ENCODE data around the gene ACVRL1.

The ACVRL1 gene

DNA sequence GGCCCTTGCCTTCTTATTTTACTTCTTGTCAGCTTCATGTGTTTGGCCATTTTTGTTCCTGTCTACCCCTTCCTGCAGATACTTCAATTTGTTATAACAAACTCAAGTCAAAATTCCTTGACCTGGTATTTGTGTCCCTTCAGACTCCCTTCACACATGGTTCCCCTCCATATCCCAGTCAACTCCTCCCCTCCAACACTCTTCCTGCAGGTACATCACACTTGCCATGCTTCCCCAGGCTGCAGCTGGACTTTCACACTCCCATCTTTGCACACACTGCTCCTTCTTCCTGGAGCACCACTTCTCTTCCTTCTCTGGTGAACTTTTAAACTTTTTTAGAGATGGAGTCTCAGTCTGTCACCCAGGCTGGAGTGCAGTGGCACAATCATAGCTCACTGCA is 39.9 kb upstream of the ACVRL1 start:
- H3K4me2 ChIP-seq (ENCODE audit: low read depth, low read length) = no peak overlapping the region
- H3K9ac ChIP-seq (ENCODE audit: low read length) = no peak overlapping the region
- no peak overlapping the region for H3K27ac ChIP-seq (ENCODE audit: low read length)
- no peak for DNase-seq
- no peaks in the 10 kb centered on the region for H3K9me3 ChIP-seq (replicated peaks; ENCODE audit: insufficient read depth, low read length)
- H3K4me3 ChIP-seq (ENCODE audit: low read length) = no peak overlapping the region
- H3K4me1 ChIP-seq (ENCODE audit: low read length) = no peaks in the 10 kb centered on the region
- H4K20me1 ChIP-seq (ENCODE audit: insufficient read depth, low read length) = no peaks in the 10 kb centered on the region
- H3K79me2 ChIP-seq (ENCODE audit: low read length) = no peaks in the 10 kb centered on the region
- no peaks in the 10 kb centered on the region for H3K9me2 ChIP-seq (replicated peaks; ENCODE audit: insufficient read depth, low read length)
- no peaks in the 10 kb centered on the region for H3F3A ChIP-seq (ENCODE audit: insufficient read depth, low read length)
- TF ChIP-seq EZH2phosphoT487 (IDR thresholded peaks at IDR 0.05; ENCODE audit: low read length) (no peak), EZH2 (optimal IDR thresholded peaks at IDR 0.05; ENCODE audit: low read depth, low read length) (no peak)
- TF ChIP-seq, protein P1, sequence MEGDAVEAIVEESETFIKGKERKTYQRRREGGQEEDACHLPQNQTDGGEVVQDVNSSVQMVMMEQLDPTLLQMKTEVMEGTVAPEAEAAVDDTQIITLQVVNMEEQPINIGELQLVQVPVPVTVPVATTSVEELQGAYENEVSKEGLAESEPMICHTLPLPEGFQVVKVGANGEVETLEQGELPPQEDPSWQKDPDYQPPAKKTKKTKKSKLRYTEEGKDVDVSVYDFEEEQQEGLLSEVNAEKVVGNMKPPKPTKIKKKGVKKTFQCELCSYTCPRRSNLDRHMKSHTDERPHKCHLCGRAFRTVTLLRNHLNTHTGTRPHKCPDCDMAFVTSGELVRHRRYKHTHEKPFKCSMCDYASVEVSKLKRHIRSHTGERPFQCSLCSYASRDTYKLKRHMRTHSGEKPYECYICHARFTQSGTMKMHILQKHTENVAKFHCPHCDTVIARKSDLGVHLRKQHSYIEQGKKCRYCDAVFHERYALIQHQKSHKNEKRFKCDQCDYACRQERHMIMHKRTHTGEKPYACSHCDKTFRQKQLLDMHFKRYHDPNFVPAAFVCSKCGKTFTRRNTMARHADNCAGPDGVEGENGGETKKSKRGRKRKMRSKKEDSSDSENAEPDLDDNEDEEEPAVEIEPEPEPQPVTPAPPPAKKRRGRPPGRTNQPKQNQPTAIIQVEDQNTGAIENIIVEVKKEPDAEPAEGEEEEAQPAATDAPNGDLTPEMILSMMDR (IDR thresholded peaks at IDR 0.05; ENCODE audit: low read length) = no peak
- no peaks in the 10 kb centered on the region for H3K36me3 ChIP-seq (replicated peaks; ENCODE audit: insufficient read depth, low read length)
- H3K27me3 ChIP-seq (replicated peaks; ENCODE audit: insufficient read depth, low read length) = peaks cover 63% of the 10 kb centered on the region
- H2AFZ ChIP-seq (ENCODE audit: low read length) = no peak overlapping the region

DNA sequence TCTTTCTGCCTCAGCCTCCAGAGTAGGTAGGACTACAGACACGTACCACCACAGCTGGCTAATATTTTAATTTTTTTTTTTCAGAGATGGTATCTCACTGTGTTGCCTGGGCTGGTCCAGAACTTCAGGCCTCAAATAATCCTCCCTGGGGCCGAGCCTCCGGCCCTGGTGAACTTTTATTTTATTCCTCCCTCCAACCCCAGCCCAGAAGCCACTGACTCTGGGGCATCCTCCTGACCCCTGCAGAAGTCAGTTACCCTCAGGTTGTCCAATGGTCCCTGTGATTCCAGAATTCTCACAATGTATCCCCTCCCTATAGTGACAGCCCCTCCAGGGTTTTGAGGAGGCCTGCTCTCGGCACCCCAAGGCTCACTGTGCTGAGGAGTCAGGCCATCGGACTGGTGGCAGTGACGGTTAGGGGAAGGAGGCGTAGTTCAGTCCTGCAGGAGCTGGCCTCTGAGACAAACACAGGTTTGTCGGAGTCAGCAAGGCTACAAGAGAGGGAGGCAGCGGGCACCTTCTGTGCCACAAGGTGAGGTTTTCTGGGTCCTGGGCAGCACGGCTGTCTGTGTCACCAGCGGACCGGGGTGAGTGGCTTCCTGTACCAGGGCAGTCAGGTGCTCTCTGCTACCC is 39.4 kb upstream of the ACVRL1 start:
- Histone ChIP-seq H3K79me2 (ENCODE audit: low read length) (no peaks in the 10 kb centered on the region), H3K4me3 (ENCODE audit: low read length) (no peak overlapping the region), H2AFZ (ENCODE audit: low read length) (no peak overlapping the region), H3K9ac (ENCODE audit: low read length) (no peak overlapping the region), H3K9me3 (replicated peaks; ENCODE audit: insufficient read depth, low read length) (no peaks in the 10 kb centered on the region), H3K4me1 (ENCODE audit: low read length) (no peaks in the 10 kb centered on the region), H3K4me2 (ENCODE audit: low read depth, low read length) (no peak overlapping the region), H3F3A (ENCODE audit: insufficient read depth, low read length) (no peaks in the 10 kb centered on the region), H3K27ac (ENCODE audit: low read length) (no peak overlapping the region), H3K9me2 (replicated peaks; ENCODE audit: insufficient read depth, low read length) (no peaks in the 10 kb centered on the region), H4K20me1 (ENCODE audit: insufficient read depth, low read length) (no peaks in the 10 kb centered on the region), H3K36me3 (replicated peaks; ENCODE audit: insufficient read depth, low read length) (no peaks in the 10 kb centered on the region), H3K27me3 (replicated peaks; ENCODE audit: insufficient read depth, low read length) (peaks cover 58% of the 10 kb centered on the region)
- DNase-seq = no peak
- TF ChIP-seq EZH2phosphoT487 (IDR thresholded peaks at IDR 0.05; ENCODE audit: low read length) = no peak
- TF ChIP-seq EZH2 (optimal IDR thresholded peaks at IDR 0.05; ENCODE audit: low read depth, low read length) = no peak
- TF ChIP-seq, protein P1 (IDR thresholded peaks at IDR 0.05; ENCODE audit: low read length) = no peak

DNA sequence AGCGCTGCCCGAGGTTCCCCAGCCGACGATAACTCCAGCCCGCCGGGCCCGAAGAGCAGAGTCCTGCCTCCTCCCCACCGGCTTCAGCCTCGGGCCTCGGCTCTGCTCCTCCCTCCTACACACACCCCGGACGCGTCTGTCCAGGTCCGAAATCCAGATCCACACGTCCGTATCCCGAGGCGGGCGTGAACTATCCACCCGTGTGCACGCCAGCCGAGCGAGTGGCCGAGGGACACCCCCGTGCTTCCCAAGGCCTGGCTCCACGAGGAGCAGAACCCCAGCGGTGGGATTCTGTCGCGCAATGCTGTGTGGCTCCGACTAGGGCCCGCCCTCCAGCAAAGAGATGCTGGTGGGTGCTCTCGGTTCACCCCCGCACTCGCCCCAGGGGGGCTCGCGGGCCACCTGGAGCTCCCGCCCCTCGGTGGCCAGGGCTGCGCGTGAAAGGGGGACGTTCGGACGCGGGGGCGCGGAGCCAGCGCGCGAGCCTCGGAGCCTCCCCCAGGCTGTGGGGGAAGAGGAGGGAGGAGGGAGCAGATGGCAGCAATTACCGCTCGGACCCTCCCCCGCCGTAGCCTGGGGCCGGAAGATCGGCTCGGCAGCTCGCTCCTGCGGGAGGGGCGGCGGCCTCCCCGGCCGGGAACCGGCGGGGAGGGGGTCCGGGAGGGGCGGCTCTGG is 38.3 kb upstream of the ACVRL1 start:
- Histone ChIP-seq H3K4me3 (ENCODE audit: low read length) (no peak overlapping the region), H3K79me2 (ENCODE audit: low read length) (no peaks in the 10 kb centered on the region), H3K9me3 (replicated peaks; ENCODE audit: insufficient read depth, low read length) (no peaks in the 10 kb centered on the region), H3K27ac (ENCODE audit: low read length) (no peak overlapping the region), H3K27me3 (replicated peaks; ENCODE audit: insufficient read depth, low read length) (peaks cover 47% of the 10 kb centered on the region), H2AFZ (ENCODE audit: low read length) (no peak overlapping the region), H3K36me3 (replicated peaks; ENCODE audit: insufficient read depth, low read length) (no peaks in the 10 kb centered on the region), H3F3A (ENCODE audit: insufficient read depth, low read length) (no peaks in the 10 kb centered on the region), H3K4me1 (ENCODE audit: low read length) (no peaks in the 10 kb centered on the region), H3K4me2 (ENCODE audit: low read depth, low read length) (no peak overlapping the region; the same call in 1 of the 2 replicates), H4K20me1 (ENCODE audit: insufficient read depth, low read length) (no peaks in the 10 kb centered on the region), H3K9ac (ENCODE audit: low read length) (no peak overlapping the region), H3K9me2 (replicated peaks; ENCODE audit: insufficient read depth, low read length) (no peaks in the 10 kb centered on the region)
- no peak for DNase-seq
- no peak for TF ChIP-seq EZH2 (optimal IDR thresholded peaks at IDR 0.05; ENCODE audit: low read depth, low read length)
- TF ChIP-seq, protein P1 (IDR thresholded peaks at IDR 0.05; ENCODE audit: low read length) = no peak
- no peak for TF ChIP-seq EZH2phosphoT487 (IDR thresholded peaks at IDR 0.05; ENCODE audit: low read length)
